ENCODE data around the gene AIM2.
"Not testable (repeated sequence)": the region's sequence is repeated elsewhere in the genome, so short reads cannot be mapped to it uniquely, and the experiment has no call there.

AIM2 gene

GRCh38 chr1:159081626-159082025 is 5.1 kb upstream of the AIM2 start:
- DNase-seq (ENCODE audit: low read depth in 2 of 3, low spot score in 1 of 3) = no peak

GRCh38 chr1:159079525-159079924 is 3.0 kb upstream of the AIM2 start:
- no peak for DNase-seq (ENCODE audit: low read depth in 2 of 3, low spot score in 1 of 3)

GRCh38 chr1:159077120-159077961 is 775 bp upstream of the AIM2 start:
- peak; percentile 96 to 100 (median 100) for DNase-seq (ENCODE audit: low read depth in 2 of 3, low spot score in 1 of 3)

- no peak for DNase-seq (ENCODE audit: low read depth in 2 of 3, low spot score in 1 of 3)
Measured at GRCh38 chr1:159071970-159072582, 4.5 kb downstream of the AIM2 start.

- no peak for DNase-seq (ENCODE audit: low read depth in 2 of 3, low spot score in 1 of 3)
Measured at GRCh38 chr1:159068886-159069285, 7.7 kb downstream of the AIM2 start.

- DNase-seq (ENCODE audit: low read depth in 2 of 3, low spot score in 1 of 3) = no peak
Measured at GRCh38 chr1:159067699-159068621, 8.6 kb downstream of the AIM2 start.

GRCh38 chr1:159066108-159066507 is 10.5 kb downstream of the AIM2 start:
- DNase-seq (ENCODE audit: low read depth in 2 of 3, low spot score in 1 of 3) = no peak

GRCh38 chr1:159065106-159065505 is 11.5 kb downstream of the AIM2 start:
- DNase-seq (ENCODE audit: low read depth in 2 of 3, low spot score in 1 of 3) = no peak

GRCh38 chr1:159058751-159059150 is 17.8 kb downstream of the AIM2 start:
- no peak for DNase-seq (ENCODE audit: low read depth in 2 of 3, low spot score in 1 of 3)

GRCh38 chr1:159056069-159056698 is 20.4 kb downstream of the AIM2 start:
- DNase-seq (ENCODE audit: low read depth in 2 of 3, low spot score in 1 of 3) = no peak

- no peak for DNase-seq (ENCODE audit: low read depth in 2 of 3, low spot score in 1 of 3)
Measured at GRCh38 chr1:159055181-159055641, 21.4 kb downstream of the AIM2 start.

- no peak for DNase-seq (ENCODE audit: low read depth in 2 of 3, low spot score in 1 of 3)
Measured at GRCh38 chr1:159054427-159054826, 22.1 kb downstream of the AIM2 start.

- DNase-seq (ENCODE audit: low read depth in 2 of 3, low spot score in 1 of 3) = no peak
Measured at GRCh38 chr1:159051436-159051835, 25.1 kb downstream of the AIM2 start.

- DNase-seq (ENCODE audit: low read depth in 2 of 3, low spot score in 1 of 3) = not testable (repeated sequence)
Measured at GRCh38 chr1:159046486-159046885, 30.1 kb downstream of the AIM2 start.

GRCh38 chr1:159040893-159041724 is 35.5 kb downstream of the AIM2 start:
- DNase-seq (ENCODE audit: low read depth in 2 of 3, low spot score in 1 of 3) = no peak

- DNase-seq (ENCODE audit: low read depth in 2 of 3, low spot score in 1 of 3) = no peak
Measured at GRCh38 chr1:159040206-159040605, 36.4 kb downstream of the AIM2 start.

- DNase-seq (ENCODE audit: low read depth in 2 of 3, low spot score in 1 of 3) = no peak
Measured at GRCh38 chr1:159030877-159031447, 45.6 kb downstream of the AIM2 start.

GRCh38 chr1:159030311-159030710 is 46.3 kb downstream of the AIM2 start:
- no peak for DNase-seq (ENCODE audit: low read depth in 2 of 3, low spot score in 1 of 3)

GRCh38 chr1:159026841-159027240 is 49.7 kb downstream of the AIM2 start:
- not testable (repeated sequence) for DNase-seq (ENCODE audit: low read depth in 2 of 3, low spot score in 1 of 3)

GRCh38 chr1:159025043-159025442 is 51.5 kb downstream of the AIM2 start:
- DNase-seq (ENCODE audit: low read depth in 2 of 3, low spot score in 1 of 3) = no peak

Data from stimulated activated CD4-positive, alpha-beta T cell treated with anti-CD3 and anti-CD28 coated beads, Interleukin-12 subunit alpha, Interleukin-12 subunit beta, amount 100 ng/mL, for 48 hours (primary cell).